Measurements from ENCODE around the gene MPP3. TPM values are rescaled to one million over a fixed set of nuclear protein-coding genes. Genes with fewer than 3 reads are reported as not detected.
A peak's percentile ranks its signal among the peaks of the same experiment; 100 is the strongest.

Gene MPP3
- total and polyA plus RNA-seq, 2 donors from 2014 or later: 3.2 to 5.8 TPM

DNA sequence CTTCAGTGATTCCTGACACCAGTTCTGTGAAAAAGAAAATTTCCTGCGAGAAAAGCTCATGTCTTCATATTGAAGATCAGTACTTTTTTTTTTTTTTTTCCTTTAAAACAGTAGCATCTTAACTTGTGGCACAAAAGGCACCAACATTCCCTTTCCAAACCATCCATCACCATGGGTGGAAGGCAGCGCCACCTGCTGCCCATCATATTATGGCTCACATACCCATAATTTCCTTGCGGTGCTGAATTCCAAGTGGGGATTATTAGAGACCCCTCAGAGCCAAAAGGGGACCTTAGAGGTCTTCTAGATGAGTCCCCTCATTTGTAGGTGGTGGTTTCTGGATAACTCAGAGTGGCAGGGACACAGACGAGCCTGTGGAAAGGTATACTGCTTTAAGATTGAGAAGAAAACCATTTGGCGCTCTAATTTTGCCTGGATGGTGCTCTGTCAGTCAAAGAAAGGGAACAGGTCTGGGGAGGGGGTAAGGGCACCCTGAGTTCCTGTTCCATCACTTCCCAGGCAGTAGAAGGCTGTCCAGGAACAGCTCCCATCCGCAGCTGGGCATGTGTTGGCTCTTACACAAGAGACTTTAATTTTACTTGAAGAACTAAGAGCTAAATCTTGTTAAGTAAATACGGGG lies 66.4 kb downstream of the MPP3 start:
- Histone ChIP-seq H3K4me3 (ENCODE audit: low read length in 3 of 3) (no peak overlapping the region), H3K9ac (ENCODE audit: low read length in 3 of 3) (no peak overlapping the region), H3K36me3 (ENCODE audit: control insufficient read depth in 2 of 3, insufficient read depth in 3 of 3, low read length in 3 of 3) (peaks cover 0 to 34% (median 16%) of the 10 kb centered on the region in 3 donors), H3K4me1 (ENCODE audit: control insufficient read depth in 2 of 3, insufficient read depth in 2 of 3, low read depth in 1 of 3, low read length in 3 of 3) (no peaks in the 10 kb centered on the region), H3K27ac (ENCODE audit: low read depth in 2 of 2, low read length in 2 of 2) (no peak overlapping the region), H3K27me3 (ENCODE audit: control insufficient read depth, insufficient read depth, low read length) (no peaks in the 10 kb centered on the region), H3K9me3 (ENCODE audit: control insufficient read depth in 2 of 3, insufficient read depth in 1 of 3, low read length in 3 of 3) (no peaks in the 10 kb centered on the region)
- intact Hi-C loops (cut with DNase I): no loop called here
- TF ChIP-seq, protein P1, sequence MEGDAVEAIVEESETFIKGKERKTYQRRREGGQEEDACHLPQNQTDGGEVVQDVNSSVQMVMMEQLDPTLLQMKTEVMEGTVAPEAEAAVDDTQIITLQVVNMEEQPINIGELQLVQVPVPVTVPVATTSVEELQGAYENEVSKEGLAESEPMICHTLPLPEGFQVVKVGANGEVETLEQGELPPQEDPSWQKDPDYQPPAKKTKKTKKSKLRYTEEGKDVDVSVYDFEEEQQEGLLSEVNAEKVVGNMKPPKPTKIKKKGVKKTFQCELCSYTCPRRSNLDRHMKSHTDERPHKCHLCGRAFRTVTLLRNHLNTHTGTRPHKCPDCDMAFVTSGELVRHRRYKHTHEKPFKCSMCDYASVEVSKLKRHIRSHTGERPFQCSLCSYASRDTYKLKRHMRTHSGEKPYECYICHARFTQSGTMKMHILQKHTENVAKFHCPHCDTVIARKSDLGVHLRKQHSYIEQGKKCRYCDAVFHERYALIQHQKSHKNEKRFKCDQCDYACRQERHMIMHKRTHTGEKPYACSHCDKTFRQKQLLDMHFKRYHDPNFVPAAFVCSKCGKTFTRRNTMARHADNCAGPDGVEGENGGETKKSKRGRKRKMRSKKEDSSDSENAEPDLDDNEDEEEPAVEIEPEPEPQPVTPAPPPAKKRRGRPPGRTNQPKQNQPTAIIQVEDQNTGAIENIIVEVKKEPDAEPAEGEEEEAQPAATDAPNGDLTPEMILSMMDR (IDR thresholded peaks at IDR 0.05; ENCODE audit: borderline replicate concordance, extremely low read depth, insufficient read depth): peak; percentile 72
- DNase-seq: peak in 3 of 5 donors; percentile 70 to 75 (median 71)
- FAIRE-seq: no peak

DNA sequence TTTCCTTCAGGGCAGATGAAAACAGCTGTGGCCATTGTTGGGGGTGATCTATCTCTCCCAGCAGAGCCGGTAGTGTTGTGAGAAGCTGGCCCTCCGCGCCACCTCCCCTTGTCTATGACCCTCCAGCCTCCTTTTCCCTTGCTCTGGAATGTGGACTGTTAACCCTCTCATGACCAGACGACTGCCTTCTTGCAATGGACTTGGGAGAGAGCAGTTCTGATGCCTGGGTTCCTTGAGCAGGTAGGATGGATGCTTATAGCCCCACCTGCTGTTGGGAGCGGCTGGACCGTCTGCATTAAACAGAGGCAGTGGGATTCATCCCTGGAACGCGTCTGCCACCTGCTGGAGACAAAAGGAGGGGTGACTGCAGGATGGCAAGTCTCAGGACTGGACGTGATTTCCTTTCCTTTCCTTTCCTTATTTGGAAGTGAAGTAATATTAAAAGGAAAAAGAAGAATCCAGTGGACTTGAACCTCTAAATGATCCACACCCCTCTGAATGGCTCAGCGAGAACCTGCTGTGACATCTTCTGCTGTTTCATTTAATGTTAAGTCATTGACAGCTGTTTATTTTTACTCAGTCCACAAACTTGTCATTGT lies 72.6 kb downstream of the MPP3 start:
- intact Hi-C loops (cut with DNase I): no loop called here
- H3K9me3 ChIP-seq (ENCODE audit: control insufficient read depth in 2 of 3, insufficient read depth in 1 of 3, low read length in 3 of 3): no peaks in the 10 kb centered on the region
- peak overlapping the region in 1 of 3 donors; percentile 28 for H3K9ac ChIP-seq (ENCODE audit: low read length in 3 of 3)

DNA sequence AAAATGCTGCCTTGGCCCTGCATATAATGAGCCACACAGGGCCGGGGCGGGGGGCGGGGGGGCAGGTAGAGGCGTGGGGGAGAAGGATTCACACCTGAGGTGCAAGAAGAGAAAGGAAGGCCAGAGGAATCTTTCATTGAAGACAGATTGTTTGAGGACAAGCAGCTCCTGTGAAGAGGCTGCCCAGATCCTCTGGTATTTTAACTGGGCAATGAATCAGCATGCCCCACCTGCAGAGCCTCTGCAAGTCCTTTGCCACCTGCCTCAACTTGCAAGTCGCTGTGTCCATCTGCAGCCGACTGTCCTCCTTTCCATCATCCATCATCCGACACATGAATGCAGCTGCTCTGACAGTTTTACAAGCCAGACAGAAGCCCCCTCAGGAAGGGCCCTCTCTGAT lies 73.1 kb downstream of the MPP3 start:
- FAIRE-seq: no peak
- no peak overlapping the region for H3K4me3 ChIP-seq (ENCODE audit: low read length in 3 of 3)
- intact Hi-C loops (cut with DNase I): loop anchor here (5.0 kb wide), 1 partner anchor 63 kb away; no protein-coding TSS in a partner anchor
- peaks cover 0 to 2% (median 0%) of the 10 kb centered on the region in 3 donors for H3K36me3 ChIP-seq (ENCODE audit: control insufficient read depth in 2 of 3, insufficient read depth in 3 of 3, low read length in 3 of 3)
- no peak for DNase-seq
- H3K4me1 ChIP-seq (ENCODE audit: control insufficient read depth in 2 of 3, insufficient read depth in 2 of 3, low read depth in 1 of 3, low read length in 3 of 3): peaks cover 0 to 8% (median 3%) of the 10 kb centered on the region in 3 donors
- H3K9me3 ChIP-seq (ENCODE audit: control insufficient read depth in 2 of 3, insufficient read depth in 1 of 3, low read length in 3 of 3): no peaks in the 10 kb centered on the region
- no peak overlapping the region for H3K27ac ChIP-seq (ENCODE audit: low read depth in 2 of 2, low read length in 2 of 2)
- TF ChIP-seq, protein P1 (IDR thresholded peaks at IDR 0.05; ENCODE audit: borderline replicate concordance, extremely low read depth, insufficient read depth): no peak
- H3K9ac ChIP-seq (ENCODE audit: low read length in 3 of 3): no peak overlapping the region
- no peaks in the 10 kb centered on the region for H3K27me3 ChIP-seq (ENCODE audit: control insufficient read depth, insufficient read depth, low read length)

More for the DNA sequence above, 72.6 kb downstream of the MPP3 start:
- DNase-seq: peak; percentile 95 to 98 (median 97)
- TF ChIP-seq, protein P1 (IDR thresholded peaks at IDR 0.05; ENCODE audit: borderline replicate concordance, extremely low read depth, insufficient read depth): peak; percentile 100
- Histone ChIP-seq H3K4me3 (ENCODE audit: low read length in 3 of 3) (no peak overlapping the region), H3K4me1 (ENCODE audit: control insufficient read depth in 2 of 3, insufficient read depth in 2 of 3, low read depth in 1 of 3, low read length in 3 of 3) (peaks cover 0 to 6% (median 3%) of the 10 kb centered on the region in 3 donors), H3K36me3 (ENCODE audit: control insufficient read depth in 2 of 3, insufficient read depth in 3 of 3, low read length in 3 of 3) (peaks cover 0 to 3% (median 0%) of the 10 kb centered on the region in 3 donors), H3K27ac (ENCODE audit: low read depth in 2 of 2, low read length in 2 of 2) (no peak overlapping the region), H3K27me3 (ENCODE audit: control insufficient read depth, insufficient read depth, low read length) (no peaks in the 10 kb centered on the region)
- peak; percentile 95 for FAIRE-seq
